ENCODE results near the gene CFAP57. TPM values are rescaled to one million over a fixed set of nuclear protein-coding genes. Genes with fewer than 3 reads are reported as not detected.
A peak's percentile ranks its signal among the peaks of the same experiment; 100 is the strongest.

The CFAP57 gene
- total RNA-seq, 1 donor from 2014 or later, result 4.8 TPM

GRCh38 chr1:43222879-43223278 lies 50.7 kb downstream of the CFAP57 start:
- Histone ChIP-seq H3K36me3 (ENCODE audit: control insufficient read depth, insufficient read depth, low read length) (no peaks in the 10 kb centered on the region), H3K4me3 (ENCODE audit: low read depth, low read length) (no peak overlapping the region), H3K27me3 (ENCODE audit: control insufficient read depth, insufficient read depth, low read length) (no peaks in the 10 kb centered on the region)
- no peak for TF ChIP-seq CTCF (IDR thresholded peaks at IDR 0.05; ENCODE audit: insufficient read depth, low read length, poor library complexity, severe bottlenecking)
- no peak for DNase-seq (ENCODE audit: low read depth)

DNA sequence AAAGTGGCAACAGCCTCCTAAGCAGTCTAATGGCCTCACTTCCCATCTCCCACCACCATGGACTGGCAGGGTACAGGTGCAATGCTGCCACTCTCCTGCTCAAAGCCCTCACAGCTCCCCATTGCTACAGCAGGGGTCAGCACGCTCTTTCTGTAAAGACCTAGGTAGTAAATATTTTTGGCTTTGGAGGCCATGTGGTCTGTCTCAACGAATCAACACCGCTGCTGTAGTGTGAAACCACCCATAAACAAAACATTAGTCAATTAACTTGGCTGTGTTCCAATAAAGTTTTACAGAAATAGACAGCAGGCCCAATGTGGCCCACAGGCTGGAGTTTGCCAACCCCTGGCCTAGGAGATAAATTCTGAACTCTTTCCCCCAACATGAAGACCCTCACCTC lies 53.0 kb downstream of the CFAP57 start:
- Histone ChIP-seq H3K27me3 (ENCODE audit: control insufficient read depth, insufficient read depth, low read length) (no peaks in the 10 kb centered on the region), H3K36me3 (ENCODE audit: control insufficient read depth, insufficient read depth, low read length) (no peaks in the 10 kb centered on the region), H3K4me3 (ENCODE audit: low read depth, low read length) (no peak overlapping the region)
- TF ChIP-seq CTCF (IDR thresholded peaks at IDR 0.05; ENCODE audit: insufficient read depth, low read length, poor library complexity, severe bottlenecking), result no peak
- no peak for DNase-seq (ENCODE audit: low read depth)

GRCh38 chr1:43227143-43227764 lies 55.1 kb downstream of the CFAP57 start:
- TF ChIP-seq CTCF (IDR thresholded peaks at IDR 0.05; ENCODE audit: insufficient read depth, low read length, poor library complexity, severe bottlenecking), result peak; percentile 92
- no peaks in the 10 kb centered on the region for H3K36me3 ChIP-seq (ENCODE audit: control insufficient read depth, insufficient read depth, low read length)
- H3K27me3 ChIP-seq (ENCODE audit: control insufficient read depth, insufficient read depth, low read length), result no peaks in the 10 kb centered on the region
- DNase-seq (ENCODE audit: low read depth), result no peak
- no peak overlapping the region for H3K4me3 ChIP-seq (ENCODE audit: low read depth, low read length)

DNA sequence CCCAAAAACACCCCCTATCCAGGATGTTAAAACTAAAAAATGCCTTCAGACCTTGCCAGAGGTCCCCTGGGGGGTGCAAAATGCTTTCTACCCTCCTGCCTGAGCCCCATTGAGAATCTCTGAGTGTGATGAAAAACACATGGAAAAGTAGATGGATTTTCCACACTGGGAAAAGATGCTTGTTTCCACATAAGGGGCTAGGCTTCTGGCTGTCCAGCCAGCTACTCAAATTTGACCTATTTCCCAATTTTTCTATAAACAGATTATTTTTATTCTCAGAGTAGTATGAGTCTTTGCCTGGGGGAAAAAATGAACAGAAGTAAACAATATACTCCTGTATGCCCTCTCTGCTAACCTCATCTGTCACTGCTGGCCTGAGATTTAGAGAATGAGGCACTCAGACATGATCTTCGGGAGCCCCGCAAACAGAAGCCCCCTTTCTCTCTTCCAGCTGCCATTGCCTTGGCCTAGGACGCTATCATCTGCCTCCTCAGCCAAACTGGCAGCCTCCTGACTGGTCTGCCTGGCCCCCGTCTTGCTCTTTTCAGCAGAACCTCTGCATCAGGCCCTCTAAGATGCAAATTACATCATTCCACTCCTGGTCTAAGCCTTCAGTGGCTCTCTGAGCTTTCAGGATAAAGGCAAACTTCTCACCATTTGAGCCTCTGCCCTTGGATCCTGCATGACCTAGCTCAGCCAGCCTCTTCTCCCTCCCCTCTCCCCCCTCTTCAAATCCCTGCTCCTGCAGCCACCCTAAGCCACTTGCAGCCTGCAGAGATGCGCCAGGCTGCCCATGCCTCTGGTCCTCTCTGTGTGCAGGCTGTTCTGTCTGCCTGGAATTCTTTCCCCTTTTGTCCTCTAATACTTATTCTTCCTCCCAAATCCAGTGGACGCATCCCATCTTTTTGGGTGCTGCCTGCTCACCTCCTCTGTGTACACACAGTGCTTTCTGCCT lies 58.0 kb downstream of the CFAP57 start:
- TF ChIP-seq CTCF (IDR thresholded peaks at IDR 0.05; ENCODE audit: insufficient read depth, low read length, poor library complexity, severe bottlenecking), result no peak
- DNase-seq (ENCODE audit: low read depth), result no peak
- no peaks in the 10 kb centered on the region for H3K27me3 ChIP-seq (ENCODE audit: control insufficient read depth, insufficient read depth, low read length)

GRCh38 chr1:43232074-43232473 lies 59.9 kb downstream of the CFAP57 start:
- Histone ChIP-seq H3K36me3 (ENCODE audit: control insufficient read depth, insufficient read depth, low read length) (no peaks in the 10 kb centered on the region), H3K4me3 (ENCODE audit: low read depth, low read length) (no peak overlapping the region), H3K27me3 (ENCODE audit: control insufficient read depth, insufficient read depth, low read length) (peaks cover 2% of the 10 kb centered on the region)
- no peak for TF ChIP-seq CTCF (IDR thresholded peaks at IDR 0.05; ENCODE audit: insufficient read depth, low read length, poor library complexity, severe bottlenecking)
- DNase-seq (ENCODE audit: low read depth), result no peak

More for the DNA sequence above, 58.0 kb downstream of the CFAP57 start:
- H3K36me3 ChIP-seq (ENCODE audit: control insufficient read depth, insufficient read depth, low read length), result no peaks in the 10 kb centered on the region
- H3K4me3 ChIP-seq (ENCODE audit: low read depth, low read length), result no peak overlapping the region

Measured in kidney epithelial cell (primary cell).